SJSA1 (cell line): ENCODE data around the gene FRK. TPM values are rescaled to one million over a fixed set of nuclear protein-coding genes. Genes with fewer than 3 reads are reported as not detected.
"Not testable (repeated sequence)": the region's sequence is repeated elsewhere in the genome, so short reads cannot be mapped to it uniquely, and the experiment has no call there.

ENCODE experiments used
- DNase-seq, 2 experiments: peaks; one replicate each; pipeline ENCODE4 v3.0.0-alpha.2; 2015 to 2020; ENCODE audit warnings: low spot score in 2 of 2, low read depth in 1 of 2
- H3K27ac ChIP-seq: fragments of 250-450 bp; sonication (Bioruptor Pico); 2 replicates; pipeline ENCODE4 v1.5.1; 2020; ENCODE audit warnings: mild to moderate bottlenecking, moderate library complexity
- H3K27me3 ChIP-seq: fragments of 250-450 bp; sonication (Bioruptor Pico); replicated peaks from 2 replicates; pipeline ENCODE4 v1.5.1; 2020; ENCODE audit warnings: mild to moderate bottlenecking, moderate library complexity
- H3K36me3 ChIP-seq: fragments of 250-450 bp; sonication (Bioruptor Pico); 2 replicates; pipeline ENCODE4 v1.5.1; 2020; ENCODE audit warnings: mild to moderate bottlenecking
- H3K4me1 ChIP-seq: fragments of 250-450 bp; sonication (Bioruptor Pico); replicated peaks from 2 replicates; pipeline ENCODE4 v1.6.1; 2021; ENCODE audit warnings: mild to moderate bottlenecking
- H3K4me3 ChIP-seq: fragments of 250-450 bp; sonication (Bioruptor Pico); 2 replicates; pipeline ENCODE4 v1.5.1; 2020; ENCODE audit warnings: mild to moderate bottlenecking
- H3K9me3 ChIP-seq: fragments of 250-450 bp; sonication (Bioruptor Pico); replicated peaks from 2 replicates; pipeline ENCODE4 v1.5.1; 2020; ENCODE audit warnings: mild to moderate bottlenecking
- total RNA-seq: library from RNA; depleted of rRNA; stranded (reverse); fragments of >200 nt; shearing (Covaris generic); gene quantifications from 2 replicates; pipeline ENCODE4 v1.2.3, GENCODE V29; 2014

The FRK gene
- total RNA-seq, 1 experiment from 2014 or later, result 0.66 TPM

GRCh38 chr6:115947966-115948541 is 112.6 kb downstream of the FRK start:
- Histone ChIP-seq H3K27me3 (no peaks in the 10 kb centered on the region), H3K4me1 (no peaks in the 10 kb centered on the region), H3K4me3 (no peak overlapping the region), H3K36me3 (no peaks in the 10 kb centered on the region), H3K9me3 (peaks cover 2% of the 10 kb centered on the region; the same call in 1 of the 2 replicates), H3K27ac (no peak overlapping the region)
- DNase-seq, result no peak

GRCh38 chr6:115945812-115946211 is 114.9 kb downstream of the FRK start:
- Histone ChIP-seq H3K27ac (no peak overlapping the region), H3K27me3 (no peaks in the 10 kb centered on the region), H3K36me3 (no peaks in the 10 kb centered on the region), H3K9me3 (peaks cover 2% of the 10 kb centered on the region; the same call in 1 of the 2 replicates), H3K4me1 (no peaks in the 10 kb centered on the region), H3K4me3 (no peak overlapping the region)
- DNase-seq, result no peak

GRCh38 chr6:115945306-115945705 is 115.4 kb downstream of the FRK start:
- Histone ChIP-seq H3K4me3 (no peak overlapping the region), H3K9me3 (peaks cover 2% of the 10 kb centered on the region; the same call in 1 of the 2 replicates), H3K36me3 (no peaks in the 10 kb centered on the region), H3K4me1 (no peaks in the 10 kb centered on the region), H3K27me3 (no peaks in the 10 kb centered on the region), H3K27ac (no peak overlapping the region)
- no peak for DNase-seq

- not testable (repeated sequence) for H3K27ac ChIP-seq, H3K27me3 ChIP-seq, H3K9me3 ChIP-seq, H3K36me3 ChIP-seq, H3K4me3 ChIP-seq, DNase-seq, H3K4me1 ChIP-seq
Measured at GRCh38 chr6:115944829-115945228, 115.9 kb downstream of the FRK start.

GRCh38 chr6:115937502-115937901 is 123.2 kb downstream of the FRK start:
- not testable (repeated sequence) for H3K4me1 ChIP-seq, H3K36me3 ChIP-seq, DNase-seq, H3K27ac ChIP-seq, H3K27me3 ChIP-seq, H3K9me3 ChIP-seq, H3K4me3 ChIP-seq

DNA sequence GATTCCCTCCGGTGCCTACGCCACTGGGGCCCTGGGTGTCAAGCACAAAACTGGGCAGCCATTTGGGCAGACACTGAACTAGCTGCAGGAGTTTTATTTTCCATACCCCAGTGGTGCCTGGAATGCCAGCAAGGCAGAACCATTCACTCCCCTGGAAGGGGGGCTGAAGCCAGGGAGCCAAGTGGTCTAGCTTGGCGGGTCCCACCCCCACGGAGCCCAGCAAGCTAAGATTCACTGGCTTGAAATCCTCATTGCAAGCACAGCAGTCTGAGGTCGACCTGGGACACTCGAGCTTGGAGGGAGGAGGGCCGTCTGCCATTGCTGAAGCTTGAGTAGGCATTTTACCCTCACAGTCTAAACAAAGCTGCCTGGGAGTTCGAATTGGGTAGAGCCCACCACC is 125.3 kb downstream of the FRK start:
- no peak overlapping the region for H3K4me3 ChIP-seq

GRCh38 chr6:115934829-115935228 is 125.9 kb downstream of the FRK start:
- Histone ChIP-seq H3K4me1 (no peaks in the 10 kb centered on the region), H3K27ac (no peak overlapping the region), H3K4me3 (no peak overlapping the region), H3K9me3 (no peaks in the 10 kb centered on the region), H3K36me3 (no peaks in the 10 kb centered on the region), H3K27me3 (no peaks in the 10 kb centered on the region)
- no peak for DNase-seq

More for the DNA sequence above, 125.3 kb downstream of the FRK start:
- no peak for DNase-seq
- Histone ChIP-seq H3K4me1 (no peaks in the 10 kb centered on the region), H3K9me3 (no peaks in the 10 kb centered on the region), H3K27me3 (no peaks in the 10 kb centered on the region), H3K27ac (no peak overlapping the region), H3K36me3 (no peaks in the 10 kb centered on the region)

DNA sequence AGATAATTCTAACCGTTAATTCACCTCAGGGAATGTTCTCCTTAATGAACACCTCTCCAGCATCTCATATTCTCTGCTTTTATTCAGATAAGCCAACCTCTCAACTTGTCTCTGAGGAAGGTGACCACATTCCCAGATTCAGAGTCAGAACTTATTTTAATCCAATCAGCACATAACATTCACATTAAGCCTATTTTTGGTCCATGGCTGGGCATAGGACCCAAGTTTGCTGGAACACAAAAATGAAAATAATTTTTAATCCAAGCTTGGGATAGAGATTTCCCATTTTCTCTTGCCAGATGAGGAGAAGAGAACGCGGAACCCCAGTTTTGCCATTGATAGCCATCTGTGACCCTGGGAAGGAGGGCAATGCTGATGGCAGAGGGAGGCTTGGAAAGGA is 126.5 kb downstream of the FRK start:
- Histone ChIP-seq H3K27me3 (no peaks in the 10 kb centered on the region), H3K4me1 (no peaks in the 10 kb centered on the region), H3K36me3 (no peaks in the 10 kb centered on the region), H3K9me3 (no peaks in the 10 kb centered on the region), H3K4me3 (no peak overlapping the region), H3K27ac (no peak overlapping the region)
- no peak for DNase-seq

- Histone ChIP-seq H3K4me1 (no peaks in the 10 kb centered on the region), H3K27ac (no peak overlapping the region), H3K36me3 (no peaks in the 10 kb centered on the region), H3K4me3 (no peak overlapping the region), H3K27me3 (no peaks in the 10 kb centered on the region), H3K9me3 (no peaks in the 10 kb centered on the region)
- no peak for DNase-seq
Measured at GRCh38 chr6:115932481-115932880, 128.2 kb downstream of the FRK start.

DNA sequence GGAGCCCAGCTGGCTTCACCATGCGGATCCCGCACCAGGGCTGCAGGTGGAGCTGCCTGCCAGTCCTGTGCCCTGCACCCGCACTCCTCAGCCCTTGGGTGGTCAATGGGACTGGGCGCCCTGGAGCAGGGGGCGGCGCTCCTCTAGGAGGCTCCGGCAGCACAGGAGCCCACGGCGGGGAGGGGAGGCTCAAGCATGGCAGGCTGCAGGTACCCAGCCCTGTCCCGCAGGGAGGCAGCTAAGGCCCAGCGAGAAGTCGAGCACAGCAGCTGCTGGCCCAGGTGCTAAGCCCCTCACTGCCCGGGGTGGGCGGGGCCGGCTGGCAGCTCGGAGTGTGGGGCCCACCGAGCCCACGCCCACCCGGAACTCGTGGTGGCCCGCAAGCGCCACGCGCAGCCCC is 132.7 kb downstream of the FRK start:
- not testable (repeated sequence) for H3K4me3 ChIP-seq, H3K4me1 ChIP-seq, H3K9me3 ChIP-seq, DNase-seq, H3K27me3 ChIP-seq, H3K36me3 ChIP-seq, H3K27ac ChIP-seq

DNA sequence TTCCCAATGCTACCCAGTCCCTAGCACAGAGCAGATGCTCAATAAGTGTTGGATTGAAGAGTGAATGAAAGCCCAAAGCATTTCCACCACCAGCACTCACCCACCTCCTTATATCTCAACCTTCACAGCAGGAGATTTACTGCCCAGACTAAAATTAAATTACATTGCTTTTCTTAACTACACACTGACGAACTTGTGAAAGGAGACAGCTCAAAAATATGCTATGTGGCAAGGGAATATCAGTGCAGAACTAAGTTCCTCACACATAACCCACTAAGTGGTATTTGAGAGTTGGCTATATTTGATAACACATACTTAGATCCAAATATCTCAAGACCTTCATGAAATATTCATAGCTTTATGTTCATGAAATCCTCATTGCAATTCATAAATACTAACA is 137.7 kb downstream of the FRK start:
- Histone ChIP-seq H3K27ac (no peak overlapping the region), H3K9me3 (no peaks in the 10 kb centered on the region), H3K4me3 (no peak overlapping the region), H3K27me3 (no peaks in the 10 kb centered on the region), H3K4me1 (no peaks in the 10 kb centered on the region), H3K36me3 (no peaks in the 10 kb centered on the region)
- no peak for DNase-seq

- Histone ChIP-seq H3K27ac (no peak overlapping the region), H3K36me3 (no peaks in the 10 kb centered on the region), H3K9me3 (no peaks in the 10 kb centered on the region), H3K27me3 (0 out of 2 replicates have a peak, but pooled peaks cover 4% of the 10 kb centered on the region), H3K4me1 (no peaks in the 10 kb centered on the region), H3K4me3 (no peak overlapping the region)
- DNase-seq, result no peak
Measured at GRCh38 chr6:115914098-115914497, 146.6 kb downstream of the FRK start.

GRCh38 chr6:115909923-115910546 is 150.7 kb downstream of the FRK start:
- H3K36me3 ChIP-seq, result no peaks in the 10 kb centered on the region
- 0 out of 2 replicates have a peak, but pooled peaks cover 2% of the 10 kb centered on the region for H3K27me3 ChIP-seq
- no peak overlapping the region for H3K4me3 ChIP-seq
- H3K9me3 ChIP-seq, result no peaks in the 10 kb centered on the region
- no peak overlapping the region for H3K27ac ChIP-seq
- H3K4me1 ChIP-seq, result no peaks in the 10 kb centered on the region
- no peak for DNase-seq

DNA sequence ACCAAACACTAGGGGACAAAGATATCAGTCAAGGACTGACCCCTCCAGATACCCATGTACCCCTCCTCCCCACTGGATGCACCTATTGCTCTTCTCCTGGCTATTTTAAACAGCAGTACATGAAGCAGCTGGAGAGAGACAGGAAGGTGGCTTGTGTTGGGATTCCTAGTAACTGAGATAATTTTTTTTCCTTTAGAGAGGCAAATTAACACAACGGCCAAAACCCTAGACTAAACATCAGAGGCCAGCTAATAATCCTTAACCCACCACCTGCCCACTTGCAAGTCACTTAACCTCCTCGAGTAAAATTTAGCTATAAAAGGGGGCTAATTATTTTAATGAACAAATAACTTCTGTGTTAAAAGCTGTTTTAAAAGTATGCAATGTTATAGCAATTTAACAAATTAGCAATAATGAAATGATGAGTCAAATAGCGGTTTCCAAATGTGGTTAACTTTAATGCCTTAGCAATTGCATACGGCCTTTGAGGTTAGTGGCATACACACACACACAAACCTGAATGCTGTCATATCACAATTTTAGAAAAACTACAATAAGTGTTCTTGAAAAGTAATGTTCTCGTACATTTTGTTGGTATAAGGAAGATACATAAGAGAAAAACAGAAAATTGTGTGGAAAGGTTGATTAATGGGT is 151.7 kb downstream of the FRK start:
- no peaks in the 10 kb centered on the region for H3K9me3 ChIP-seq
- no peaks in the 10 kb centered on the region for H3K36me3 ChIP-seq
- no peak overlapping the region for H3K4me3 ChIP-seq
- DNase-seq, result no peak
- H3K27me3 ChIP-seq, result 0 out of 2 replicates have a peak, but pooled peaks cover 2% of the 10 kb centered on the region
- H3K4me1 ChIP-seq, result no peaks in the 10 kb centered on the region
- H3K27ac ChIP-seq, result no peak overlapping the region
